Activated naive CD4-positive, alpha-beta T cell treated with anti-CD3 and anti-CD28 coated beads, Interleukin-2, amount 50 U/mL, for 16 hours (primary cell): ENCODE data around the gene TBC1D4.

Source experiments
- DNase-seq: peaks from one replicate; pipeline ENCODE4 v3.0.0-alpha.2; 2020

TBC1D4 gene

GRCh38 chr13:75384879-75385707 is 96.9 kb downstream of the TBC1D4 start:
- no peak for DNase-seq

- no peak for DNase-seq
Observed at GRCh38 chr13:75383064-75383715, 98.8 kb downstream of the TBC1D4 start.

- DNase-seq = no peak
Observed at GRCh38 chr13:75378301-75378700, 103.7 kb downstream of the TBC1D4 start.

- no peak for DNase-seq
Observed at GRCh38 chr13:75376792-75377402, 105.1 kb downstream of the TBC1D4 start.

- no peak for DNase-seq
Observed at GRCh38 chr13:75375329-75375728, 106.6 kb downstream of the TBC1D4 start.

GRCh38 chr13:75373988-75374387 is 108.0 kb downstream of the TBC1D4 start:
- DNase-seq = no peak

GRCh38 chr13:75372923-75373841 is 108.8 kb downstream of the TBC1D4 start:
- no peak for DNase-seq

- DNase-seq = no peak
Observed at GRCh38 chr13:75372517-75372916, 109.5 kb downstream of the TBC1D4 start.

GRCh38 chr13:75371203-75371602 is 110.8 kb downstream of the TBC1D4 start:
- no peak for DNase-seq

GRCh38 chr13:75370774-75371173 is 111.2 kb downstream of the TBC1D4 start:
- no peak for DNase-seq

GRCh38 chr13:75369981-75370380 is 112.0 kb downstream of the TBC1D4 start:
- no peak for DNase-seq

- DNase-seq = no peak
Observed at GRCh38 chr13:75368167-75368566, 113.8 kb downstream of the TBC1D4 start.

- no peak for DNase-seq
Observed at GRCh38 chr13:75366380-75367280, 115.3 kb downstream of the TBC1D4 start.

GRCh38 chr13:75365724-75366173 is 116.2 kb downstream of the TBC1D4 start:
- DNase-seq = no peak

- DNase-seq = no peak
Observed at GRCh38 chr13:75364131-75364713, 117.7 kb downstream of the TBC1D4 start.

GRCh38 chr13:75363371-75363770 is 118.6 kb downstream of the TBC1D4 start:
- no peak for DNase-seq

- no peak for DNase-seq
Observed at GRCh38 chr13:75362026-75362425, 119.9 kb downstream of the TBC1D4 start.

GRCh38 chr13:75360170-75360569 is 121.8 kb downstream of the TBC1D4 start:
- DNase-seq = no peak

GRCh38 chr13:75359266-75359665 is 122.7 kb downstream of the TBC1D4 start:
- DNase-seq = no peak

- peak; percentile 60 for DNase-seq
Observed at GRCh38 chr13:75357576-75358289, 124.2 kb downstream of the TBC1D4 start.

- no peak for DNase-seq
Observed at GRCh38 chr13:75356421-75356820, 125.5 kb downstream of the TBC1D4 start.
